Measurements from ENCODE around the gene CETN3. TPM values are rescaled to one million over a fixed set of nuclear protein-coding genes. Genes with fewer than 3 reads are reported as not detected.

Gene CETN3
- 10 to 100 TPM; 15.9 to 22.1 TPM for total RNA-seq
- polyA plus RNA-seq: 10 to 100 TPM; 13.4 to 20.8 TPM

DNA sequence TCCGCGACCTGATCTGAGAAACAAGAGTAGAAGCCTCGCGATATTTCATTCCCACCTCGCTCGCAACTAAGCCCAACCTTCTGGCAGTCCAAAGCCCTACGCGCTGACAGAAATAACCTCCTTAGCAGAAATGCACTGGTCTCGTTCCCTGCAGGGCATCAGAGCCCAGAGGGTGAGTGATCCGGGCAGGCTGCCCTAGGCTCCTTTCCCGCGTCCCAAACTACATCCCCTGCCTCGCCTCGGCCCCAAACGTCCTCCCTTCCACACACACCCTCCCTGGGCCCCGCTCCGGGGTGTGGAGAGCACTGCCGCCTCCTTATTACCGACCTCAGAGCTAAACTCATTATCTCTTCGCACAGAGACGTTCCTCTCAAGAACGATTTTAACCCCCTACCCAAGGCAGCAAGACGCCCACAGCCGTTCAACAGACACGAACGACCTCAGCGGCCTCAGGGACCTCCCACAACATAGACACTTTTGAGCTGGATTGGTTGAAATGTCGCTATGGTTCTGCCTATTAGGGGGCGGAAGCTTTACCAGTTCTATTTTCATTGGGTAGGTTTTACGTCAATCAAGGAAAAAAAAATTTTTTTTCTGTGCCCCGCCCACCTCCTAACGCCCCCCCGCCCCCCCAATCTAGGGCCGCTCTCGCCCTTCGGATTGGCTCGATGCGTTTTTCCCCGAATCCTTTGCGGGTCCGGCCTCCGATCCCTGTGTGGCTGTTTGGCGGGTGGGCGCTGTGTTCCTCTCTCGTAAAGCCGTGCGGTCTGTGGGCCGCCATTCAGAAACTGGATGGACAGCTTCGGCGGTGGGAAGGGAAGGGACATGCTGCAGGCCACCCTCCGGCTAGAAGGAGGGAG, at the start of gene CETN3:
TSS of gene CETN3 (minus strand) at position 439 of the 860 bp plus-strand sequence. CDS start at position 344, 95 bp downstream.
- Mint-ChIP-seq H3K4me1 (peaks cover 11 to 17% (median 12%) of the 10 kb centered on the region in 4 donors), H3K27ac (no peak within 1 kb of the TSS), H3K27me3 (no peaks in the 10 kb centered on the region), H3K4me3 (no peak within 1 kb of the TSS), H3K9me3 (no peaks in the 10 kb centered on the region), H3K36me3 (peaks cover 16 to 18% of the 10 kb centered on the region in 2 donors)
- peak within 1 kb of the TSS; percentile 90 to 99 for H3K4me3 ChIP-seq (ENCODE audit: low read length in 2 of 2)
- CTCF ChIA-PET (ENCODE audit: partially characterized antibody): interaction anchor here (1.0 to 2.9 kb wide), 9 partner anchors 13 to 1718 kb away, joined by 3 to 24 read pairs (median 4); partner anchors contain the start of genes LYSMD3, MBLAC2 and POLR3G
- intact Hi-C loops (cut with micrococcal nuclease): loop anchor here (1.0 kb wide), 3 partner anchors 30 to 120 kb away; partner anchors contain the start of genes LYSMD3, MBLAC2 and POLR3G
- peaks cover 6% of the 10 kb centered on the region for H3K36me3 ChIP-seq (ENCODE audit: insufficient read depth, low read length)
- peak within 1 kb of the TSS; percentile 89 for H3K27ac ChIP-seq (ENCODE audit: low read depth, low read length)
- H3K4me1 ChIP-seq (ENCODE audit: insufficient read depth, low read length): peaks cover 20% of the 10 kb centered on the region
- peak; percentile 89 to 91 (median 91) for DNase-seq
- POLR2A ChIA-PET (ENCODE audit: partially characterized antibody): interaction anchor here (0.6 to 3.6 kb wide), 14 partner anchors 10 to 978 kb away, joined by 3 to 72 read pairs (median 6); partner anchors contain the start of genes ARRDC3, LYSMD3, MBLAC2 and POLR3G
- H3K27me3 ChIP-seq (ENCODE audit: insufficient read depth, low read length): no peaks in the 10 kb centered on the region
- no peaks in the 10 kb centered on the region for H3K9me3 ChIP-seq (ENCODE audit: control insufficient read depth in 1 of 2, low read length in 2 of 2)

DNA sequence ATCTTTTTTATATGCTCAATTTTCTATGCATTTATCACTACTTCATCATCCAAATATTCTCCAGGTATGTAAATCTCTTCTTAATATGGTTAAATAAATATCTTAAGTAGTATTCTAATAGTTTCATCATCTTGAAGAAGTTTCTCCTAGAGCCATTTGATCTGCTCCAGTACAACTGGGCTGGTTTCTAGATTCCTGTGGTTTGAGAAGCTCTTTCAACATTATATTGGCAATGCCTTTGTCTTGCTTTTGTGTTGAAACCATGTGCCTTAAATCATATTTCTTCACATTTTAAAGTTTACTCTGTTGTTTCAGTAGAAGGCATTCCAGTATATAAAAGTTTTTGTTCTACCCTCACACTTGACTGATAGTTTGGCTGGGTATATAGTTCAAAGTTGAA, 37.4 kb upstream of the CETN3 start:
- POLR2A ChIA-PET (ENCODE audit: partially characterized antibody): no interaction called here
- Mint-ChIP-seq H3K4me3 (no peak overlapping the region), H3K9me3 (peaks cover 0 to 5% (median 0%) of the 10 kb centered on the region in 8 donors), H3K36me3 (peaks cover 0 to 3% of the 10 kb centered on the region in 2 donors), H3K4me1 (no peaks in the 10 kb centered on the region), H3K27me3 (no peaks in the 10 kb centered on the region), H3K27ac (no peak overlapping the region)
- Histone ChIP-seq H3K27ac (ENCODE audit: low read depth, low read length) (no peak overlapping the region), H3K36me3 (ENCODE audit: insufficient read depth, low read length) (no peaks in the 10 kb centered on the region), H3K9me3 (ENCODE audit: control insufficient read depth in 1 of 2, low read length in 2 of 2) (no peaks in the 10 kb centered on the region), H3K27me3 (ENCODE audit: insufficient read depth, low read length) (no peaks in the 10 kb centered on the region), H3K4me1 (ENCODE audit: insufficient read depth, low read length) (no peaks in the 10 kb centered on the region), H3K4me3 (ENCODE audit: low read length in 2 of 2) (no peak overlapping the region)
- intact Hi-C loops (cut with micrococcal nuclease): no loop called here
- no peak for DNase-seq
- CTCF ChIA-PET (ENCODE audit: partially characterized antibody): no interaction called here

DNA sequence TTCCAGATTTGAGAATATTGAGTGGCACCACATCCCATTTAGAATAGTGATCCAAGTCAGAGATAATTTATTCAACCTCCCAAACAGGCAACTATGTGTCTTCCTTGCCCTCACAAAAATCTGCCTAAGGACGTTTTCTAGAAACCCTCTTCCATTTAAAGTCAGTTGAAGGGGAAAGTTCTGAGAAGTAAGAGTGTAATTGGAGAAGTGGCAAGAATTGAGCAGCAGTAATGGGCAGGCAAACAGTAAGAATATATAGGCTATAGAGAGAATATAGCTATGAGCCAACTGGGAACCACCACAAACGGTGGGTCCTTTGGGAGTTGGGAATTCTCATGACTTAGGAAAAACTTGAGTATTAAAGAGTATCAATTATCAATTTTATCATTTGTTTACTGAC, 31.1 kb upstream of the CETN3 start:
- intact Hi-C loops (cut with micrococcal nuclease): loop anchor here (1.0 kb wide), 1 partner anchor 164 kb away; no protein-coding TSS in a partner anchor
- ChIA-PET CTCF (ENCODE audit: partially characterized antibody) (interaction anchor here (2.2 to 7.6 kb wide), 6 partner anchors 13 to 343 kb away, joined by 8 to 89 read pairs (median 26); partner anchors contain the start of genes LYSMD3, MBLAC2 and POLR3G), POLR2A (ENCODE audit: partially characterized antibody) (interaction anchor here (1.5 kb wide), 1 partner anchor 89 kb away, joined by 8 read pairs; the partner anchor contains the start of gene LYSMD3)
- no peaks in the 10 kb centered on the region for H3K9me3 Mint-ChIP-seq
- Histone ChIP-seq H3K27ac (ENCODE audit: low read depth, low read length) (no peak overlapping the region), H3K9me3 (ENCODE audit: control insufficient read depth in 1 of 2, low read length in 2 of 2) (no peaks in the 10 kb centered on the region), H3K36me3 (ENCODE audit: insufficient read depth, low read length) (no peaks in the 10 kb centered on the region), H3K4me1 (ENCODE audit: insufficient read depth, low read length) (no peaks in the 10 kb centered on the region), H3K27me3 (ENCODE audit: insufficient read depth, low read length) (no peaks in the 10 kb centered on the region), H3K4me3 (ENCODE audit: low read length in 2 of 2) (no peak overlapping the region)
- H3K36me3 Mint-ChIP-seq: no peaks in the 10 kb centered on the region
- no peak for DNase-seq
- peaks cover 7% of the 10 kb centered on the region in 2 donors for H3K27me3 Mint-ChIP-seq
- no peak overlapping the region for H3K27ac Mint-ChIP-seq
- H3K4me1 Mint-ChIP-seq: peaks cover 0 to 7% (median 4%) of the 10 kb centered on the region in 4 donors
- H3K4me3 Mint-ChIP-seq: peak overlapping the region in 5 of 8 donors; percentile 62 to 88 (median 81)

DNA sequence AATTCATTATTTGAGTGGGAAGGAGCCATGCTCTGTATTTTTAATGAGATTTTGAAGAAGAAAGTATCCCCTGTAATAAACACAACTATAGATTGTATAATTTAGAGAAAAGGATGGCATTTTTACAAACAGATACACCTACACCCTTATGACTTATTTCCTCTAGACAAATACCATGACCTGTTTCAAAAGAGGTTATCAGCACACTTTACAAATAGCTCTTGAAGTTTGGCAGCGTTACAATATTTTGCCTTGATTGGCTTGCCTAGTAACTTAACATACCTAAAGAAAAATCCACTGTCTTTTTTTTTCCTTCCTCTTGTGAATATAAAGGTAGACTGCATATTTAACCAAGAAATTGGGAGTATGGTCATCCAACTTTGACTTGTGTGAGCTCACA, 28.5 kb upstream of the CETN3 start:
- Histone ChIP-seq H3K4me1 (ENCODE audit: insufficient read depth, low read length) (no peaks in the 10 kb centered on the region), H3K36me3 (ENCODE audit: insufficient read depth, low read length) (no peaks in the 10 kb centered on the region), H3K27me3 (ENCODE audit: insufficient read depth, low read length) (no peaks in the 10 kb centered on the region), H3K9me3 (ENCODE audit: control insufficient read depth in 1 of 2, low read length in 2 of 2) (no peaks in the 10 kb centered on the region), H3K27ac (ENCODE audit: low read depth, low read length) (no peak overlapping the region), H3K4me3 (ENCODE audit: low read length in 2 of 2) (no peak overlapping the region)
- Mint-ChIP-seq H3K4me1 (peaks cover 0 to 7% (median 4%) of the 10 kb centered on the region in 4 donors), H3K27me3 (peaks cover 7% of the 10 kb centered on the region in 2 donors), H3K4me3 (no peak overlapping the region), H3K36me3 (no peaks in the 10 kb centered on the region), H3K9me3 (no peaks in the 10 kb centered on the region), H3K27ac (no peak overlapping the region)
- intact Hi-C loops (cut with micrococcal nuclease): loop anchor here (2.0 kb wide), 1 partner anchor 37 kb away; the partner anchor contains the start of genes MBLAC2 and POLR3G
- ChIA-PET CTCF (ENCODE audit: partially characterized antibody) (interaction anchor here (1.0 to 7.6 kb wide), 7 partner anchors 11 to 346 kb away, joined by 3 to 89 read pairs (median 6); partner anchors contain the start of gene LYSMD3), POLR2A (ENCODE audit: partially characterized antibody) (interaction anchor here (0.8 to 1.4 kb wide), 2 partner anchors 27 to 28 kb away, joined by 3 to 6 read pairs; partner anchors contain the start of gene CETN3)
- DNase-seq: no peak

DNA sequence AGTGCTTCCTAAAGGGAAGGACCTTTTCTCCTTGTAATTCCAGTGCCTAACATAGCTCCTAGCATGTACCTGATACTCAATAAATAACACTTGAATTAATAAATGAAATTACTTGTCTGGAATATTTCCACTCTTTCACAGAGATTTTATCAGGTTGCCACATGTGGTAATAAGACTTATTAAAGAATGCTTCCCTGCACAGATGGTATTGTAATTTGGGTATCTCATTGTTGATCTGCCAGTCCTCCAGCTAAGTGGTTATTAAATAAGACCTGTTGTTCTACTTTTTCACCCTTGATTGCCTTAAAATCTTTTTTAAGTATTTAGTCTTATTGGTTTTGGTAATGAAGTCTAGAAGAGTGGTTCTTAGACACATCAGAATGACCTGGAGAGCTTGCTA, 28.1 kb upstream of the CETN3 start:
- Mint-ChIP-seq H3K27ac (no peak overlapping the region), H3K9me3 (no peaks in the 10 kb centered on the region), H3K36me3 (no peaks in the 10 kb centered on the region), H3K27me3 (peaks cover 7% of the 10 kb centered on the region in 2 donors), H3K4me3 (no peak overlapping the region), H3K4me1 (peaks cover 0 to 7% (median 4%) of the 10 kb centered on the region in 4 donors)
- intact Hi-C loops (cut with micrococcal nuclease): loop anchor here (2.0 kb wide), 1 partner anchor 37 kb away; the partner anchor contains the start of genes MBLAC2 and POLR3G
- H3K4me1 ChIP-seq (ENCODE audit: insufficient read depth, low read length): no peaks in the 10 kb centered on the region
- DNase-seq: no peak
- no peak overlapping the region for H3K27ac ChIP-seq (ENCODE audit: low read depth, low read length)
- no peak overlapping the region for H3K4me3 ChIP-seq (ENCODE audit: low read length in 2 of 2)
- H3K36me3 ChIP-seq (ENCODE audit: insufficient read depth, low read length): no peaks in the 10 kb centered on the region
- H3K9me3 ChIP-seq (ENCODE audit: control insufficient read depth in 1 of 2, low read length in 2 of 2): no peaks in the 10 kb centered on the region
- H3K27me3 ChIP-seq (ENCODE audit: insufficient read depth, low read length): no peaks in the 10 kb centered on the region
- ChIA-PET POLR2A (ENCODE audit: partially characterized antibody) (interaction anchor here (1.4 kb wide), 1 partner anchor 28 kb away, joined by 6 read pairs; the partner anchor contains the start of gene CETN3), CTCF (ENCODE audit: partially characterized antibody) (interaction anchor here (0.7 to 7.6 kb wide), 8 partner anchors 11 to 1708 kb away, joined by 3 to 89 read pairs (median 5); partner anchors contain the start of gene LYSMD3)

DNA sequence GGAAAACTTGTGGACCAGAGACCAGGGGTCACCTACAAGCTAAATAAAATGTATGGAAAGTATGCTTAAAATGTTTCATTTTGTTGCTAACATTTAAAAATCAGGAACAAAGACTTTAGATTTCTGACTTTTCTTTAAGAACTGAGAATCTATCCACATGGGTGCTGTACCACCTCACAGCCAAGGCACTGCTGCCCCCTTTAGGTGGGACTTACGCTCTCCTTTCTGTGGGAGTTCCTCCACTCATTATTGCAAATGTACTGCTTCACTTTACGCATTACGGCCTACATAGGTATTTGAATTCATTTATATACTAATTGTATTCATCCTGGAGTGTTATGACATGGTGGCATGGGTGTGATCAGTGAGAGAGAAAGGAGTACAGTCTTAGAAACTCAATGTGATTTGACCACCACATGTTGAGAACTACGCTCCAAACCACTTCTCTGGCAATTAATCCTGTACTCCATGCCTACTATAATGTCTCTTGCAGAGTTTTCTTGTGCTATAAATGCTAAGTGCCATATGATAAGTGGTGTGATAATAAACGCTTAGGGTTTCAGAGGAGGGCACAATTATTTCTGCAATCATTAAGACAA, 24.7 kb upstream of the CETN3 start:
- no peak overlapping the region for H3K4me3 Mint-ChIP-seq
- H3K9me3 Mint-ChIP-seq: no peaks in the 10 kb centered on the region
- Histone ChIP-seq H3K4me1 (ENCODE audit: insufficient read depth, low read length) (no peaks in the 10 kb centered on the region), H3K4me3 (ENCODE audit: low read length in 2 of 2) (no peak overlapping the region), H3K9me3 (ENCODE audit: control insufficient read depth in 1 of 2, low read length in 2 of 2) (no peaks in the 10 kb centered on the region), H3K36me3 (ENCODE audit: insufficient read depth, low read length) (no peaks in the 10 kb centered on the region), H3K27ac (ENCODE audit: low read depth, low read length) (no peak overlapping the region), H3K27me3 (ENCODE audit: insufficient read depth, low read length) (no peaks in the 10 kb centered on the region)
- DNase-seq: peak in 4 of 5 donors; percentile 19 to 26 (median 22)
- ChIA-PET CTCF (ENCODE audit: partially characterized antibody) (interaction anchor here (1.1 to 2.1 kb wide), 5 partner anchors 23 to 1706 kb away, joined by 3 to 10 read pairs (median 5); partner anchors contain the start of gene LYSMD3), POLR2A (ENCODE audit: partially characterized antibody) (interaction anchor here (1.1 kb wide), 1 partner anchor 24 kb away, joined by 7 read pairs; the partner anchor contains the start of gene CETN3)
- H3K27me3 Mint-ChIP-seq: peaks cover 7% of the 10 kb centered on the region in 2 donors
- intact Hi-C loops (cut with micrococcal nuclease): loop anchor here (1.0 kb wide), 2 partner anchors 1701 to 1705 kb away; no protein-coding TSS in a partner anchor
- no peaks in the 10 kb centered on the region for H3K36me3 Mint-ChIP-seq
- no peak overlapping the region for H3K27ac Mint-ChIP-seq
- H3K4me1 Mint-ChIP-seq: no peaks in the 10 kb centered on the region

Data from CD4-positive, alpha-beta memory T cell (primary cell).